ENCODE data around the gene TRIM29.

TRIM29 gene

GRCh38 chr11:120067438-120068113 is 70.3 kb downstream of the TRIM29 start:
- Histone ChIP-seq H3K9me3 (ENCODE audit: insufficient read depth, low read length) (no peaks in the 10 kb centered on the region), H3K4me1 (ENCODE audit: insufficient read depth, insufficient read length) (peaks cover 3% of the 10 kb centered on the region), H3K27me3 (ENCODE audit: insufficient read depth, insufficient read length) (no peaks in the 10 kb centered on the region), H3K36me3 (ENCODE audit: insufficient read depth, insufficient read length, low read length) (no peaks in the 10 kb centered on the region), H3K9ac (ENCODE audit: insufficient read length, low read depth) (no peak overlapping the region), H3K4me3 (ENCODE audit: insufficient read length, low read depth) (no peak overlapping the region)
- DNase-seq (ENCODE audit: low read depth, low spot score), result no peak
- TF ChIP-seq YY1 (IDR thresholded peaks at IDR 0.05; ENCODE audit: insufficient read depth, insufficient read length), result no peak
- no peak for TF ChIP-seq ZNF274 (IDR thresholded peaks at IDR 0.05; ENCODE audit: low read depth, low read length)
- TF ChIP-seq SUZ12 (IDR thresholded peaks at IDR 0.05; ENCODE audit: extremely low read depth, insufficient read depth, insufficient read length), result no peak

- H3K36me3 ChIP-seq (ENCODE audit: insufficient read depth, insufficient read length, low read length), result no peaks in the 10 kb centered on the region
- no peaks in the 10 kb centered on the region for H3K27me3 ChIP-seq (ENCODE audit: insufficient read depth, insufficient read length)
- no peak for DNase-seq (ENCODE audit: low read depth, low spot score)
- H3K9me3 ChIP-seq (ENCODE audit: insufficient read depth, low read length), result no peaks in the 10 kb centered on the region
- H3K4me1 ChIP-seq (ENCODE audit: insufficient read depth, insufficient read length), result peaks cover 9% of the 10 kb centered on the region
- H3K4me3 ChIP-seq (ENCODE audit: insufficient read length, low read depth), result no peak overlapping the region
- TF ChIP-seq SUZ12 (IDR thresholded peaks at IDR 0.05; ENCODE audit: extremely low read depth, insufficient read depth, insufficient read length) (no peak), ZNF274 (IDR thresholded peaks at IDR 0.05; ENCODE audit: low read depth, low read length) (no peak), YY1 (IDR thresholded peaks at IDR 0.05; ENCODE audit: insufficient read depth, insufficient read length) (no peak)
- H3K9ac ChIP-seq (ENCODE audit: insufficient read length, low read depth), result no peak overlapping the region
Measured at GRCh38 chr11:120066738-120067437, 71.0 kb downstream of the TRIM29 start.

- DNase-seq (ENCODE audit: low read depth, low spot score), result no peak
- TF ChIP-seq SUZ12 (IDR thresholded peaks at IDR 0.05; ENCODE audit: extremely low read depth, insufficient read depth, insufficient read length) (no peak), ZNF274 (IDR thresholded peaks at IDR 0.05; ENCODE audit: low read depth, low read length) (no peak), YY1 (IDR thresholded peaks at IDR 0.05; ENCODE audit: insufficient read depth, insufficient read length) (no peak)
- no peaks in the 10 kb centered on the region for H3K27me3 ChIP-seq (ENCODE audit: insufficient read depth, insufficient read length)
- H3K9ac ChIP-seq (ENCODE audit: insufficient read length, low read depth), result no peak overlapping the region
- H3K36me3 ChIP-seq (ENCODE audit: insufficient read depth, insufficient read length, low read length), result no peaks in the 10 kb centered on the region
- peaks cover 14% of the 10 kb centered on the region for H3K4me1 ChIP-seq (ENCODE audit: insufficient read depth, insufficient read length)
- no peak overlapping the region for H3K4me3 ChIP-seq (ENCODE audit: insufficient read length, low read depth)
- H3K9me3 ChIP-seq (ENCODE audit: insufficient read depth, low read length), result no peaks in the 10 kb centered on the region
Measured at GRCh38 chr11:120065876-120066275, 72.0 kb downstream of the TRIM29 start.

GRCh38 chr11:120065176-120065575 is 72.7 kb downstream of the TRIM29 start:
- peaks cover 14% of the 10 kb centered on the region for H3K4me1 ChIP-seq (ENCODE audit: insufficient read depth, insufficient read length)
- no peak for TF ChIP-seq SUZ12 (IDR thresholded peaks at IDR 0.05; ENCODE audit: extremely low read depth, insufficient read depth, insufficient read length)
- no peak for TF ChIP-seq ZNF274 (IDR thresholded peaks at IDR 0.05; ENCODE audit: low read depth, low read length)
- no peak for TF ChIP-seq YY1 (IDR thresholded peaks at IDR 0.05; ENCODE audit: insufficient read depth, insufficient read length)
- H3K4me3 ChIP-seq (ENCODE audit: insufficient read length, low read depth), result no peak overlapping the region
- H3K27me3 ChIP-seq (ENCODE audit: insufficient read depth, insufficient read length), result no peaks in the 10 kb centered on the region
- no peaks in the 10 kb centered on the region for H3K36me3 ChIP-seq (ENCODE audit: insufficient read depth, insufficient read length, low read length)
- H3K9ac ChIP-seq (ENCODE audit: insufficient read length, low read depth), result no peak overlapping the region
- no peak for DNase-seq (ENCODE audit: low read depth, low spot score)
- H3K9me3 ChIP-seq (ENCODE audit: insufficient read depth, low read length), result no peaks in the 10 kb centered on the region

- H3K9ac ChIP-seq (ENCODE audit: insufficient read length, low read depth), result no peak overlapping the region
- H3K9me3 ChIP-seq (ENCODE audit: insufficient read depth, low read length), result no peaks in the 10 kb centered on the region
- H3K4me3 ChIP-seq (ENCODE audit: insufficient read length, low read depth), result no peak overlapping the region
- TF ChIP-seq ZNF274 (IDR thresholded peaks at IDR 0.05; ENCODE audit: low read depth, low read length) (no peak), YY1 (IDR thresholded peaks at IDR 0.05; ENCODE audit: insufficient read depth, insufficient read length) (no peak), SUZ12 (IDR thresholded peaks at IDR 0.05; ENCODE audit: extremely low read depth, insufficient read depth, insufficient read length) (no peak)
- no peaks in the 10 kb centered on the region for H3K27me3 ChIP-seq (ENCODE audit: insufficient read depth, insufficient read length)
- no peaks in the 10 kb centered on the region for H3K36me3 ChIP-seq (ENCODE audit: insufficient read depth, insufficient read length, low read length)
- no peak for DNase-seq (ENCODE audit: low read depth, low spot score)
- H3K4me1 ChIP-seq (ENCODE audit: insufficient read depth, insufficient read length), result peaks cover 17% of the 10 kb centered on the region
Measured at GRCh38 chr11:120064341-120064740, 73.6 kb downstream of the TRIM29 start.

- no peak for DNase-seq (ENCODE audit: low read depth, low spot score)
- H3K4me1 ChIP-seq (ENCODE audit: insufficient read depth, insufficient read length), result peaks cover 17% of the 10 kb centered on the region
- H3K36me3 ChIP-seq (ENCODE audit: insufficient read depth, insufficient read length, low read length), result no peaks in the 10 kb centered on the region
- TF ChIP-seq ZNF274 (IDR thresholded peaks at IDR 0.05; ENCODE audit: low read depth, low read length), result no peak
- TF ChIP-seq SUZ12 (IDR thresholded peaks at IDR 0.05; ENCODE audit: extremely low read depth, insufficient read depth, insufficient read length), result no peak
- TF ChIP-seq YY1 (IDR thresholded peaks at IDR 0.05; ENCODE audit: insufficient read depth, insufficient read length), result no peak
- H3K9me3 ChIP-seq (ENCODE audit: insufficient read depth, low read length), result no peaks in the 10 kb centered on the region
- no peaks in the 10 kb centered on the region for H3K27me3 ChIP-seq (ENCODE audit: insufficient read depth, insufficient read length)
- H3K9ac ChIP-seq (ENCODE audit: insufficient read length, low read depth), result no peak overlapping the region
- no peak overlapping the region for H3K4me3 ChIP-seq (ENCODE audit: insufficient read length, low read depth)
Measured at GRCh38 chr11:120063686-120064340, 74.1 kb downstream of the TRIM29 start.

- Histone ChIP-seq H3K9me3 (ENCODE audit: insufficient read depth, low read length) (no peaks in the 10 kb centered on the region), H3K27me3 (ENCODE audit: insufficient read depth, insufficient read length) (no peaks in the 10 kb centered on the region), H3K4me1 (ENCODE audit: insufficient read depth, insufficient read length) (peaks cover 17% of the 10 kb centered on the region), H3K9ac (ENCODE audit: insufficient read length, low read depth) (no peak overlapping the region), H3K4me3 (ENCODE audit: insufficient read length, low read depth) (no peak overlapping the region), H3K36me3 (ENCODE audit: insufficient read depth, insufficient read length, low read length) (no peaks in the 10 kb centered on the region)
- TF ChIP-seq SUZ12 (IDR thresholded peaks at IDR 0.05; ENCODE audit: extremely low read depth, insufficient read depth, insufficient read length), result no peak
- no peak for TF ChIP-seq YY1 (IDR thresholded peaks at IDR 0.05; ENCODE audit: insufficient read depth, insufficient read length)
- no peak for TF ChIP-seq ZNF274 (IDR thresholded peaks at IDR 0.05; ENCODE audit: low read depth, low read length)
- no peak for DNase-seq (ENCODE audit: low read depth, low spot score)
Measured at GRCh38 chr11:120062561-120062930, 75.4 kb downstream of the TRIM29 start.
